Neural progenitor cell (in vitro differentiated cells): ENCODE data around the gene RMRP. TPM values are rescaled to one million over a fixed set of nuclear protein-coding genes. Genes with fewer than 3 reads are reported as not detected.
"Not testable (repeated sequence)": the region's sequence is repeated elsewhere in the genome, so short reads cannot be mapped to it uniquely, and the experiment has no call there.

Source experiments
- DNase-seq: peaks from one replicate; pipeline ENCODE4 v3.0.0-alpha.2; 2016; ENCODE audit warnings: low spot score
- H2AFZ ChIP-seq: fragments of 200-600 bp; sonication (generic); replicated peaks from 2 replicates; pipeline ENCODE4 v1.6.1; 2016; ENCODE audit warnings: antibody characterized with exemption
- H3F3A ChIP-seq: fragments of 200-600 bp; sonication (generic); 2 replicates; pipeline ENCODE4 v1.6.1; 2016; ENCODE audit warnings: antibody characterized with exemption, low read depth
- H3K27ac ChIP-seq: fragments of 200-600 bp; sonication (generic); 2 replicates; pipeline ENCODE4 v1.5.1; 2016; ENCODE audit warnings: mild to moderate bottlenecking
- H3K27me3 ChIP-seq: fragments of 200-600 bp; sonication (generic); 2 replicates; pipeline ENCODE4 v1.6.1; 2016; ENCODE audit warnings: mild to moderate bottlenecking, moderate library complexity
- H3K36me3 ChIP-seq: fragments of 200-600 bp; sonication (generic); 2 replicates; pipeline ENCODE4 v1.5.1; 2016
- H3K4me1 ChIP-seq: fragments of 200-600 bp; sonication (generic); 2 replicates; pipeline ENCODE4 v1.6.1; 2016; ENCODE audit warnings: mixed run types
- H3K4me2 ChIP-seq: fragments of 200-600 bp; sonication (generic); 2 replicates; pipeline ENCODE4 v1.6.1; 2016
- H3K4me3 ChIP-seq: fragments of 200-600 bp; sonication (generic); 2 replicates; pipeline ENCODE4 v1.5.1; 2016
- H3K79me2 ChIP-seq: fragments of 200-600 bp; sonication (generic); 2 replicates; pipeline ENCODE4 v1.6.1; 2016; ENCODE audit warnings: low read depth
- H3K9ac ChIP-seq: fragments of 200-600 bp; sonication (generic); 2 replicates; pipeline ENCODE4 v1.6.1; 2016
- H3K9me3 ChIP-seq: fragments of 200-600 bp; sonication (generic); 2 replicates; pipeline ENCODE4 v1.5.1; 2016; ENCODE audit warnings: low read depth
- H4K20me1 ChIP-seq: fragments of 200-600 bp; sonication (generic); 2 replicates; pipeline ENCODE4 v1.6.1; 2016; ENCODE audit warnings: low read depth
- H3K27ac Mint-ChIP-seq: 3 replicates; pipeline ENCODE4 v1.8.0; 2021; ENCODE audit warnings: mixed read lengths
- H3K27me3 Mint-ChIP-seq: 2 replicates; pipeline ENCODE4 v1.8.0; 2022; ENCODE audit warnings: low read depth, mild to moderate bottlenecking, inconsistent platforms, moderate library complexity, mixed read lengths; ENCODE audit not compliant: insufficient read depth
- H3K36me3 Mint-ChIP-seq: 3 replicates; pipeline ENCODE4 v1.8.0; 2021; ENCODE audit warnings: mixed read lengths
- H3K4me1 Mint-ChIP-seq: 3 replicates; pipeline ENCODE4 v1.8.0; 2021; ENCODE audit warnings: mixed read lengths
- H3K4me3 Mint-ChIP-seq: 3 replicates; pipeline ENCODE4 v1.8.0; 2021; ENCODE audit warnings: mild to moderate bottlenecking, moderate library complexity, mixed read lengths
- H3K9me3 Mint-ChIP-seq: 3 replicates; pipeline ENCODE4 v1.8.0; 2020; ENCODE audit warnings: mixed read lengths
- EZH2 ChIP-seq: fragments of 200-600 bp; sonication (generic); IDR thresholded peaks from 2 replicates; pipeline ENCODE4 v1.6.1; 2017; ENCODE audit warnings: antibody characterized with exemption, mild to moderate bottlenecking, moderate library complexity
- EZH2phosphoT487 ChIP-seq: fragments of 200-600 bp; sonication (generic); IDR thresholded peaks from 2 replicates; pipeline ENCODE4 v1.6.1; 2017; ENCODE audit warnings: antibody characterized with exemption
- total RNA-seq: library from RNA; depleted of rRNA; stranded (reverse); fragments of >200 nt; gene quantifications from 2 replicates; pipeline ENCODE4 v1.2.3, GENCODE V29; 2015; ENCODE audit warnings: low replicate concordance
- TF ChIP-seq, protein P1 (sequence below): fragments of 200-600 bp; sonication (generic); IDR thresholded peaks from 2 replicates; pipeline ENCODE4 v1.5.1; 2017; ENCODE audit warnings: antibody characterized with exemption, mild to moderate bottlenecking

Gene RMRP
- total RNA-seq, 1 donor from 2014 or later = 2,709 TPM

DNA sequence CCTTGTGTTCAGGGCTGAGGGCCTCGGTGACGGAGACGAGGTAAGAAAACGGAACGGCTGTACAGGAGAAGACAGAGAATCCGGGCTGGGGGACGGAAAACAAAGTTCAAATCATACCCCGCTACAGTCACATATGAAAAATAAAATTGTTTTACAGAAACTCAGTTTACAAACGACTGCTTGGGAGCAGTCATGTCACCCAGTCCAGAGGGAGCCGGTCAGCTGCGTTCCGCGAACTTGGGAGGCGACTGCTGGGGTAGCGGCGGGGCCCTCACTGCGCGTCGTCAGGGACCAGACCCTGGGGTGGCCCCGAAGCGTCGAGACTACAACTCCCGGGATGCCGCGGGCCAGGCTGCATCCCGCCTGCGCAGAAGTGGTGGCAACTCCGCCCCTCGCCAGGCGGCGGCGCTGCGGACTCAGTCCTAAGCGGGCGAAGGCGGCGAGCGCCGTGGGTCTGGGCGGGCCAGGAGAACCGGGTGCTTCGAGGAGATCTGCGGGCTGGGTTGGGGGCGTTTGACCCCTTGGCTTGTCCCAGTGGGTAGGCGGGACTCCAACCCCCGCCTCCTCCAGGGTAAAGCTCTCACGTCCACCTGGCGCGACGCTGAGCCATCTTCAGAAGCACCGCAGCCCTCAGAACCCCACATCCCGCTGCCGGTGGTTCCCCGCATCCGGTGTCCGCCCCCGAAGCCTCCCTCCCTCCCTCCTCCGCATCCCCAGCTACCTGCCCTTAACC lies 11.1 kb downstream of the RMRP start:
- TF ChIP-seq, protein P1, sequence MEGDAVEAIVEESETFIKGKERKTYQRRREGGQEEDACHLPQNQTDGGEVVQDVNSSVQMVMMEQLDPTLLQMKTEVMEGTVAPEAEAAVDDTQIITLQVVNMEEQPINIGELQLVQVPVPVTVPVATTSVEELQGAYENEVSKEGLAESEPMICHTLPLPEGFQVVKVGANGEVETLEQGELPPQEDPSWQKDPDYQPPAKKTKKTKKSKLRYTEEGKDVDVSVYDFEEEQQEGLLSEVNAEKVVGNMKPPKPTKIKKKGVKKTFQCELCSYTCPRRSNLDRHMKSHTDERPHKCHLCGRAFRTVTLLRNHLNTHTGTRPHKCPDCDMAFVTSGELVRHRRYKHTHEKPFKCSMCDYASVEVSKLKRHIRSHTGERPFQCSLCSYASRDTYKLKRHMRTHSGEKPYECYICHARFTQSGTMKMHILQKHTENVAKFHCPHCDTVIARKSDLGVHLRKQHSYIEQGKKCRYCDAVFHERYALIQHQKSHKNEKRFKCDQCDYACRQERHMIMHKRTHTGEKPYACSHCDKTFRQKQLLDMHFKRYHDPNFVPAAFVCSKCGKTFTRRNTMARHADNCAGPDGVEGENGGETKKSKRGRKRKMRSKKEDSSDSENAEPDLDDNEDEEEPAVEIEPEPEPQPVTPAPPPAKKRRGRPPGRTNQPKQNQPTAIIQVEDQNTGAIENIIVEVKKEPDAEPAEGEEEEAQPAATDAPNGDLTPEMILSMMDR = peak; percentile 79
- TF ChIP-seq EZH2phosphoT487 = no peak
- TF ChIP-seq EZH2 = no peak
- H3F3A ChIP-seq = peaks cover 17% of the 10 kb centered on the region
- peak overlapping the region; percentile 62 for H3K27ac Mint-ChIP-seq
- peak overlapping the region; percentile 80 for H3K4me2 ChIP-seq
- no peak overlapping the region for H3K9ac ChIP-seq
- peaks cover 14% of the 10 kb centered on the region for H3K27me3 ChIP-seq
- H3K4me1 ChIP-seq = peaks cover 17% of the 10 kb centered on the region
- H3K4me3 ChIP-seq = peak overlapping the region; percentile 63
- H3K27ac ChIP-seq = no peak overlapping the region
- H3K9me3 Mint-ChIP-seq = no peaks in the 10 kb centered on the region
- H4K20me1 ChIP-seq = no peaks in the 10 kb centered on the region
- H3K4me3 Mint-ChIP-seq = peak overlapping the region; percentile 90
- H3K9me3 ChIP-seq = no peaks in the 10 kb centered on the region
- H3K79me2 ChIP-seq = no peaks in the 10 kb centered on the region
- H3K36me3 ChIP-seq = no peaks in the 10 kb centered on the region
- H3K27me3 Mint-ChIP-seq = peaks cover 16% of the 10 kb centered on the region
- H2AFZ ChIP-seq = peak overlapping the region; percentile 78
- DNase-seq = peak; percentile 96
- peaks cover 22% of the 10 kb centered on the region for H3K4me1 Mint-ChIP-seq
- H3K36me3 Mint-ChIP-seq = peaks cover under 1% of the 10 kb centered on the region

DNA sequence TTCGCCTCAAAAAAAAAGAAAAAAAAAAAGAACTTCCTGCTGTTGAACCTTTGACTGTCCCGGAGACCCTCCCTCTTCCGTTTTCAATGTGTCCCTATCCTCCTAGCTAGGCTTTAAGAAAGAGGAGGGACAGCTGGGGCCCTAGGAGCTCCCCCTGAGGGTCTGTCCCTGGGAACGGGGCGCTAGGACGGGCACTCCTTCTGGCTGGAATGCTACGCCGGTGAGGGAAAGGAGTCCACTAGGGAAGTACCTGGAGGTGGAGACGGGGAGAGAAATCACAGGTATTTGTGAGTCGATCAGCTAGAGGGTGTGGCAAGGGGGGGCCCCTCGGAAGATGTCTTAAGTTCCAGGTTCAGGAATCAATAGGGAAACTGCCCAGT lies 11.7 kb downstream of the RMRP start:
- Histone ChIP-seq H3K9ac (no peak overlapping the region), H3K9me3 (no peaks in the 10 kb centered on the region), H4K20me1 (no peaks in the 10 kb centered on the region), H3K4me2 (peak overlapping the region; percentile 80), H3K36me3 (no peaks in the 10 kb centered on the region), H3K79me2 (no peaks in the 10 kb centered on the region), H3K27ac (no peak overlapping the region), H3K4me3 (peak overlapping the region; percentile 63), H3K27me3 (peaks cover 14% of the 10 kb centered on the region), H3F3A (peaks cover 17% of the 10 kb centered on the region), H2AFZ (peak overlapping the region; percentile 75), H3K4me1 (peaks cover 17% of the 10 kb centered on the region)
- Mint-ChIP-seq H3K36me3 (peaks cover 4% of the 10 kb centered on the region), H3K27me3 (peaks cover 13% of the 10 kb centered on the region), H3K4me3 (peak overlapping the region; percentile 90), H3K4me1 (peaks cover 26% of the 10 kb centered on the region), H3K27ac (peak overlapping the region; percentile 62), H3K9me3 (peaks cover 3% of the 10 kb centered on the region)
- TF ChIP-seq EZH2 (no peak), EZH2phosphoT487 (no peak)
- TF ChIP-seq, protein P1 = peak; percentile 36
- peak; percentile 73 for DNase-seq

DNA sequence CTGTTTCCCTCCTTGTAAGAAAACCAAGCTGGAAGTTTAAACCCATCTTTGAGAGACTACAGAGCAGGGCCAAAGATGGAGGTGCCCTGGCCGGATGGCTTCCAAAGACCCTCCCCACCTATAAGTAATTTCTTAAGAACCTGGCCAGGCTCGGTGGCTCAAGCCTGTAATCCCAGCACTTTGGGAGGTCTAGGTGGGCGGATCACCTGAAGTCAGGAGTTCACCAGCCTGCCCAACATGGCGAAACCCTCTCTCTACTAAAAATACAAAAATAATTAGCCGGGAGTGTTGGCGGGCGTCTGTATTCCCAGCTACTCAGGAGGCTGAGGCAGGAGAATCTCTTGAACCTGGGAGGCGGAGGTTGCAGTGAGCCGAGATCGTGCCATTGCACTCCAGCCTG lies 12.1 kb downstream of the RMRP start:
- Histone ChIP-seq H3K4me2 (peak overlapping the region; percentile 80), H3K4me3 (peak overlapping the region; percentile 63), H3K27me3 (peaks cover 14% of the 10 kb centered on the region), H3F3A (peaks cover 17% of the 10 kb centered on the region), H3K4me1 (peaks cover 13% of the 10 kb centered on the region), H2AFZ (peak overlapping the region; percentile 75)
- DNase-seq, H3K79me2 ChIP-seq, H3K9me3 ChIP-seq, H3K9me3 Mint-ChIP-seq, H4K20me1 ChIP-seq, H3K27ac Mint-ChIP-seq, H3K27ac ChIP-seq, H3K36me3 ChIP-seq, H3K36me3 Mint-ChIP-seq, H3K9ac ChIP-seq: not testable (repeated sequence)
- Mint-ChIP-seq H3K4me3 (peak overlapping the region; percentile 90), H3K4me1 (peaks cover 26% of the 10 kb centered on the region), H3K27me3 (peaks cover 13% of the 10 kb centered on the region)

DNA sequence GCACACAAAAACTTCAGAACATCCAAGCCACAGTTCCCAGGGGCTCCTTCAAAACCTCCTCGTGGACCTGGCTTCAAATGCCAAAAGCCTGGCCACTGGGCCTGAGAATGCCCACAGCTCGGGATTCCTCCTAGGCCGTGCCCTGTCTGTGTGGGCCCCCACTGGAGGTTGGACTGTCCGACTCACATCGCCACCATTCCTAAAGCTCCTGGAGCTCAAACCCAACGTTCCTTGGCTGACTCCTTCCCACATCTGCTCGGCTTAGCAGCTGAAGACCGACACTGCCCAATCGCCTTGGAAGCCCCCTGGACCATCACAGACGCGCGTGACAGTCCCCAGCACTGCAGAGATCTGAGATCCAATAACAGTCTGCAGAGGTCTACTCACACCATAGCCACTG lies 14.8 kb downstream of the RMRP start:
- Mint-ChIP-seq H3K27ac (no peak overlapping the region), H3K9me3 (peaks cover 8% of the 10 kb centered on the region), H3K27me3 (peaks cover 10% of the 10 kb centered on the region), H3K4me3 (no peak overlapping the region), H3K36me3 (peaks cover 11% of the 10 kb centered on the region), H3K4me1 (peaks cover 18% of the 10 kb centered on the region)
- H3K27me3 ChIP-seq = peaks cover 10% of the 10 kb centered on the region
- H3K4me3 ChIP-seq = no peak overlapping the region
- no peak for DNase-seq
- H3K79me2 ChIP-seq = no peaks in the 10 kb centered on the region
- no peaks in the 10 kb centered on the region for H3K36me3 ChIP-seq
- H3K4me1 ChIP-seq = peaks cover 8% of the 10 kb centered on the region
- no peak overlapping the region for H3K9ac ChIP-seq
- H4K20me1 ChIP-seq = no peaks in the 10 kb centered on the region
- no peaks in the 10 kb centered on the region for H3K9me3 ChIP-seq
- no peak overlapping the region for H3K4me2 ChIP-seq
- H2AFZ ChIP-seq = no peak overlapping the region
- H3K27ac ChIP-seq = no peak overlapping the region
- TF ChIP-seq, protein P1 = no peak
- TF ChIP-seq EZH2 (no peak), EZH2phosphoT487 (no peak)
- H3F3A ChIP-seq = peaks cover 16% of the 10 kb centered on the region

DNA sequence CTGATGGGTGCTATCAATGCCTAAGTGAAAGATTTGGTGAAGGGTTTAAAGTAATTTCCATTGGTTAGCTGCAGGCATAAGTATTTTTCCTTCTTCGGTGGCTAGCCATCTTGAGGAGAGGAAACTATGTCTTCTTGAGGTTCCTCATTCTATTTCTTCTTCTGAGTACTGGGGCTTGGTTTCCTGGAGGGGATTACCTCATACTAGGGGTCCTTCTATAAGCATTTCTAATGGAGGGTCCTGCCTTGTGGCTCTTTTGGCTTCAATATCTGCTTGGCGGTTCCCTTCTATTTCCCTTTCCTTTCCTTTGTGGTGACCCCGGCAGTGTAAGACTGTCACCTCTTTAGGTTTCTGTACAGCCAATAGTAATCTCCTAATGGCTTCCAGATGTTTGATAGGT lies 16.3 kb downstream of the RMRP start:
- H3K4me1 ChIP-seq, H2AFZ ChIP-seq, H3K4me3 ChIP-seq, H3K9me3 ChIP-seq, H4K20me1 ChIP-seq, DNase-seq, H3K27me3 ChIP-seq, H3K4me2 ChIP-seq, H3K27ac Mint-ChIP-seq, H3K9ac ChIP-seq, H3K79me2 ChIP-seq, H3K27ac ChIP-seq, H3K4me3 Mint-ChIP-seq, H3K9me3 Mint-ChIP-seq, H3F3A ChIP-seq, H3K4me1 Mint-ChIP-seq, H3K27me3 Mint-ChIP-seq, H3K36me3 ChIP-seq: not testable (repeated sequence)
- H3K36me3 Mint-ChIP-seq = peaks cover 11% of the 10 kb centered on the region

DNA sequence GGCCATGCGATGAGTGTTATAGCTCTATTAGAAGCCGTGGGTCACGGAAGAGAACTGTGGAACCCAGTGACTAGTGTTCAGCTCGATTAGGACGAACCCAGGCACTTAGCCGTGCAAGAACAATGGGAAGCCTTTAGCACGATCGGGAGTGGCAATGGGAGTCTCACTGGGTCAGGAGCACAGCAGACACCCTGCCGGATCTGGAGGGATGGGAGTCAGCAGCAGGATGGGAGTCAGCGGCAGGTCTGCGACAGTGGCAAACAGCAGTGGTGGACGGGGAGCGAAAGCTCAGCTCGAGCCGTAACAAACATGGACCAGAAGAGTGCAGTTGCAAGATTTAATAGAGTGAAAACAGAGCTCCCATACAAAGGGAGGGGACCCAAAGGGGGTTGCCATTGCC lies 17.4 kb downstream of the RMRP start:
- not testable (repeated sequence) for H3K4me1 ChIP-seq, H3K27me3 Mint-ChIP-seq

More for the DNA sequence above, 17.4 kb downstream of the RMRP start:
- H3K9ac ChIP-seq, H4K20me1 ChIP-seq, H3K4me2 ChIP-seq, H3K9me3 ChIP-seq, H3K79me2 ChIP-seq, H3K4me3 ChIP-seq, H3K36me3 ChIP-seq, H3K27ac ChIP-seq, H2AFZ ChIP-seq, H3K4me1 Mint-ChIP-seq, H3K27ac Mint-ChIP-seq, H3K27me3 ChIP-seq, H3F3A ChIP-seq, H3K9me3 Mint-ChIP-seq, DNase-seq: not testable (repeated sequence)
- peaks cover 11% of the 10 kb centered on the region for H3K36me3 Mint-ChIP-seq
- peak overlapping the region; percentile 52 for H3K4me3 Mint-ChIP-seq
